Type B pancreatic cell (in vitro differentiated cells): ENCODE data around the gene KCNN3. TPM values are rescaled to one million over a fixed set of nuclear protein-coding genes. Genes with fewer than 3 reads are reported as not detected.

ENCODE experiments used
- DNase-seq: peaks from one replicate; pipeline ENCODE4 v3.0.0; 2021; ENCODE audit warnings: mixed read lengths; ENCODE audit not compliant: unreplicated experiment; ENCODE audit errors: extremely low spot score
- H3K27ac Mint-ChIP-seq: 2 replicates; pipeline ENCODE4 v1.8.0; 2021; ENCODE audit warnings: mild to moderate bottlenecking, mixed read lengths
- H3K27me3 Mint-ChIP-seq: 2 replicates; pipeline ENCODE4 v1.8.0; 2021; ENCODE audit warnings: mixed read lengths
- H3K36me3 Mint-ChIP-seq: 2 replicates; pipeline ENCODE4 v1.8.0; 2021; ENCODE audit warnings: mixed read lengths
- H3K4me1 Mint-ChIP-seq: one replicate; pipeline ENCODE4 v1.8.0; 2021; ENCODE audit warnings: mixed read lengths; ENCODE audit not compliant: unreplicated experiment
- H3K4me3 Mint-ChIP-seq: 2 replicates; pipeline ENCODE4 v1.8.0; 2021; ENCODE audit warnings: mild to moderate bottlenecking, mixed read lengths
- H3K9me3 Mint-ChIP-seq: 2 replicates; pipeline ENCODE4 v1.8.0; 2021; ENCODE audit warnings: mixed read lengths
- total RNA-seq: library from RNA; stranded (reverse); gene quantifications from 2 replicates; pipeline ENCODE4 v1.2.1, GENCODE V29; 2021; ENCODE audit warnings: low replicate concordance
- TF ChIP-seq, protein P1 (sequence below): fragments of 200-600 bp; sonication (generic); conservative IDR thresholded peaks from 2 replicates; pipeline ENCODE4 v1.5.0; 2021; ENCODE audit warnings: antibody characterized with exemption, mild to moderate bottlenecking

The KCNN3 gene
- total RNA-seq, 1 donor from 2014 or later = 3.8 TPM

DNA sequence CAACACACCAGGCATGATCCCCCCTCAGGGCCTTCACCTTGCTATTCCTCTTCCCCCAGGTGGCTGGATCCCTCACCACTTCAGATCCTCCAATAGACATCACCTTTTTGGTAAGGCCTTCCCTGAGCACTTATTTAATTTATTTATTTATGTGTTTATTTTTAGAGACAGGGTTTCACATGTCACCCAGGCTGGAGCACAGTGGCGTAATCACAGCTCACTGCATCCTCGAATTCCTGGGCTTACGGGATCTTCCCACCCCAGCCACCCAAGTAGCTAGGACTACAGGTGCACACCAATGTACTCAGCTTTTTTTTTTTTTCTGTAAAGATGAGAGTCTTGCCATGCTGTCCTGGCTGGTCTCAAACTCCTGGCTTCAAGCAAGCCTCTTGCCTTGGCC is 17.2 kb downstream of the KCNN3 start:
- H3K27me3 Mint-ChIP-seq = peaks cover 6% of the 10 kb centered on the region
- TF ChIP-seq, protein P1, sequence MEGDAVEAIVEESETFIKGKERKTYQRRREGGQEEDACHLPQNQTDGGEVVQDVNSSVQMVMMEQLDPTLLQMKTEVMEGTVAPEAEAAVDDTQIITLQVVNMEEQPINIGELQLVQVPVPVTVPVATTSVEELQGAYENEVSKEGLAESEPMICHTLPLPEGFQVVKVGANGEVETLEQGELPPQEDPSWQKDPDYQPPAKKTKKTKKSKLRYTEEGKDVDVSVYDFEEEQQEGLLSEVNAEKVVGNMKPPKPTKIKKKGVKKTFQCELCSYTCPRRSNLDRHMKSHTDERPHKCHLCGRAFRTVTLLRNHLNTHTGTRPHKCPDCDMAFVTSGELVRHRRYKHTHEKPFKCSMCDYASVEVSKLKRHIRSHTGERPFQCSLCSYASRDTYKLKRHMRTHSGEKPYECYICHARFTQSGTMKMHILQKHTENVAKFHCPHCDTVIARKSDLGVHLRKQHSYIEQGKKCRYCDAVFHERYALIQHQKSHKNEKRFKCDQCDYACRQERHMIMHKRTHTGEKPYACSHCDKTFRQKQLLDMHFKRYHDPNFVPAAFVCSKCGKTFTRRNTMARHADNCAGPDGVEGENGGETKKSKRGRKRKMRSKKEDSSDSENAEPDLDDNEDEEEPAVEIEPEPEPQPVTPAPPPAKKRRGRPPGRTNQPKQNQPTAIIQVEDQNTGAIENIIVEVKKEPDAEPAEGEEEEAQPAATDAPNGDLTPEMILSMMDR = no peak
- peaks cover 30% of the 10 kb centered on the region for H3K4me1 Mint-ChIP-seq
- no peaks in the 10 kb centered on the region for H3K9me3 Mint-ChIP-seq
- DNase-seq = no peak
- no peak overlapping the region for H3K27ac Mint-ChIP-seq
- H3K4me3 Mint-ChIP-seq = no peak overlapping the region
- H3K36me3 Mint-ChIP-seq = no peaks in the 10 kb centered on the region

DNA sequence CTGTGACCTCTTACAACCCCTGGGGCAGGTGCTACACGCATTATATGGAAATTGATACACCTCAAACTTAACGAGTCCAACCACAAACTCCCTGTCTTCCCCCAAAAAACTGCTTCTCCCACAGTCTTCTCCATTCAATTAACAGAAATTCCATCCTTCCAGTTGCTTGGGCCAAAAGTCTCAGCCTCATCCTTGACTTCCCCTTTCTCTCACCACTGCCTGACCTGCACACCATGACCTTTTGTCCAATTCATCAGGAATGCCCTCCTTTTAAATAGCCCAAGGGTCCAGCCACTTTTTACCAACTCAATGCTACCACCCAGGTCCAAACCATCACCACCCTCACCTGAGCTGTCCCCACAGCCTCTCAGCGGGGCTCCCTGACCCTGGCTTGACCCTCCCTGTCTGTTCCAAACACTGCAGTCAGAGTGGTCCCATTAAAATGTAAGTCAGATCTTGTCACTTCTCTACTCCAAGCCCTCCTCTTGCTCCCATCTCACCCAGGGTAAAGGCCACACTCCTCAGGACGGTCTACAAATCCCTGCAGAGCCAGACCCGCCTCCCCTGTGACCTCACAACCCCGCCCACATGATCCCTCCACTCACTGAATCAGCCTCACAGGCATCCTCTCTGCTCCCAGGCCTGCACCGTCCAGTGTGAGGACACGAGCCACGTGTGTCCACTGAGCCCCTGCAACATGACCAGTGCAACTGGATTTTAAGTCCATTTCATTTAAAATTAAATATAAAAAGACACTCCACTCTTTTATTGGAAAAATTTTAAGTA is 18.5 kb downstream of the KCNN3 start:
- no peak overlapping the region for H3K4me3 Mint-ChIP-seq
- peaks cover 31% of the 10 kb centered on the region for H3K4me1 Mint-ChIP-seq
- no peaks in the 10 kb centered on the region for H3K36me3 Mint-ChIP-seq
- DNase-seq = no peak
- TF ChIP-seq, protein P1 = no peak
- H3K9me3 Mint-ChIP-seq = no peaks in the 10 kb centered on the region
- H3K27ac Mint-ChIP-seq = no peak overlapping the region
- peaks cover 6% of the 10 kb centered on the region for H3K27me3 Mint-ChIP-seq

DNA sequence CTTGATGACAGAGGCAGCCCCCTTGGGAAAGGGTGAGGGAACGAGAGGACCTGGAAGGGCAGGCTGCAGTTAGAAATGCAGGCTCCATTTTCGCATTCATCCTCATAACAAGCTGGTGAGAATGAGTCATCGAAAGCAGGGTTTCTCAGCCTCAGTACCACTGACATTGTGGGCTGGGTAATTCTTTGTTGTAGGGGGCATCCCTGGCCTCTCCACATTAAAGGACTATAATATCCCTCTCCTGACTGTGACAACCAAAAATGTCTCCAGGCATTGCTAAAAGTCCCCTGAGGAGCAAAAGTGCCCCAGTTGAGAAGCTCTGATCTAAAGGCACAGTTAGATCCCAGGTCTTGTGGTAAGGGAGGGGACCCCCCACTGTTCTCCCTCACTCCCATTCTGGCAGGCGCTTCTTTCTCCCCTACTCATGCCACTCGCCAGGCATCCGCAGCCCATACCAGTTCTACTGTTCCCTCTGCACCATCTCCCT is 20.4 kb downstream of the KCNN3 start:
- Mint-ChIP-seq H3K9me3 (no peaks in the 10 kb centered on the region), H3K36me3 (no peaks in the 10 kb centered on the region), H3K27me3 (peaks cover 6% of the 10 kb centered on the region), H3K4me3 (no peak overlapping the region), H3K27ac (no peak overlapping the region), H3K4me1 (peaks cover 38% of the 10 kb centered on the region)
- DNase-seq = no peak
- TF ChIP-seq, protein P1 = no peak

DNA sequence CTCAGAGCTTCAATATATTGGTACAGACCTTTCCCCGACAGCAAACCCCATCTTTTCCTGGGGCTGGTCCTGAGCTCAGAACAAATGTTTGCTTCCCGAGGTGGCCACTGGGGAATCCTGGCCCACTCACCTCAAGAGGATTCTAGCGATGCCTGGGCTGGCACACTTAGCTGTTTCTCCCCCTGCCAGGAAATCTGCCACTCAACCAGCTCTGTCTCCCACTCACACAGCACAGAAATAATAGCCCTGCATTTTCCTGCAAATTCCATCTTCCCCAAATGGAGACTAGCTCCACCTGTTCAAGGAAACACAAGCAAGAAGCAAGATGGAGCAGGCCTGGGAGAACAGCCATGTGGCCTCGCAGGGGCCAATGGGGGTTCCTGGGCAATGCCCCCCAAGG is 21.1 kb downstream of the KCNN3 start:
- Mint-ChIP-seq H3K36me3 (no peaks in the 10 kb centered on the region), H3K9me3 (no peaks in the 10 kb centered on the region), H3K4me3 (no peak overlapping the region), H3K4me1 (peaks cover 42% of the 10 kb centered on the region), H3K27me3 (peaks cover 6% of the 10 kb centered on the region), H3K27ac (no peak overlapping the region)
- TF ChIP-seq, protein P1 = no peak
- no peak for DNase-seq

DNA sequence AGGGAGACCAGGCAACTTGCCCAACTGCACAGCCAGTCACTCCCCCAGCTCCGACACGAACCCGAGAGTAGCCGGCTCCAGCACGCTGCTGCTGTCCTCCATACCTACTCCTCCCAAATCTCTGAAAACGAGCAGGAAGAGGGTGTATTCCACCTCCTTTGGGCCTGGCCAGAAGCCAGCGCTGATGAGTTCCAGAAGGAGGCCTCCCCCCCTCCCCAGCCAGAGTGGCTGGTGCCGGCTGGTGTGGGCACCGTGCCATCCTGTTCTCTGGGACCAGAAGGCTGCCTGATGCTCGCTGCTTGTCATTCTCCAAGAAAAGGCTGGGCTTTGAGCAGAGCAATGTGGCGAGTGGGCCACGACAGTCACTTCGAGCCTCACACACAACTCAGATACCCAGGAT is 22.2 kb downstream of the KCNN3 start:
- TF ChIP-seq, protein P1 = no peak
- no peak overlapping the region for H3K4me3 Mint-ChIP-seq
- peaks cover 48% of the 10 kb centered on the region for H3K4me1 Mint-ChIP-seq
- H3K9me3 Mint-ChIP-seq = no peaks in the 10 kb centered on the region
- no peak for DNase-seq
- H3K27me3 Mint-ChIP-seq = peaks cover 6% of the 10 kb centered on the region
- H3K36me3 Mint-ChIP-seq = no peaks in the 10 kb centered on the region
- no peak overlapping the region for H3K27ac Mint-ChIP-seq
